Measurements from ENCODE around the gene ZDHHC3.
"Not testable (repeated sequence)": the region's sequence is repeated elsewhere in the genome, so short reads cannot be mapped to it uniquely, and the experiment has no call there.

Gene ZDHHC3

DNA sequence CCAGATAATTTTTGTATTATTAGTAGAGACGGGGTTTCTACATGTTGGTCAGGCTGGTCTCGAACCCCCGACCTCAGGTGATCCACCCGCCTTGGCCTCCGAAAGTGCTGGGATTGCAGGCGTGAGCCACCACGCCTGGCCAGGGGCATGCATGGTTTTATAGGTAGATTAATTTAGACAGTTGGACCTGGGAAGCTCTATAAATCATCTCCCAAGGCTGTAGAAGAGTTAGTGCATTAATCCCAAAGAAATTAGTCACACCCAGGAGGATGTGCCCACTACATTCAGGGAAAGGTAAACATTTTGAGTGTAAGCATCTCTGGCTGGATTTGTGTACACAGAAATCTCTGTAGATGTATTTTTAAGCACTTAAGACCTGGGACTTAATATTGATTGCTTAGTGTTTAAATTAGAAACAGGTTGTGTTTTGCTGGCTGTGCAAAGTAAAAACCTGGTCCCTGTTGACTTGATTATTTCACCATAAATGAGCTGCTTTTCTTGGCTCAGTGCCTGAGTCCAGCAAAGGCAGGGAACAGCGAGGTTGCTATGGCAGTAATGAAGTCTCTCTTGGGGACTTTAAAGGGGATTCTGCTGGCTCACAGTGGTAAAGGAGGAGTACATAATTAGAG, 19.3 kb upstream of the ZDHHC3 start:
- no peak for DNase-seq

GRCh38 chr3:44993471-44994205, 17.7 kb upstream of the ZDHHC3 start:
- peak; percentile 80 for DNase-seq

GRCh38 chr3:44992555-44993470, 16.8 kb upstream of the ZDHHC3 start:
- no peak for DNase-seq

GRCh38 chr3:44991326-44991725, 15.4 kb upstream of the ZDHHC3 start:
- DNase-seq, result no peak

DNA sequence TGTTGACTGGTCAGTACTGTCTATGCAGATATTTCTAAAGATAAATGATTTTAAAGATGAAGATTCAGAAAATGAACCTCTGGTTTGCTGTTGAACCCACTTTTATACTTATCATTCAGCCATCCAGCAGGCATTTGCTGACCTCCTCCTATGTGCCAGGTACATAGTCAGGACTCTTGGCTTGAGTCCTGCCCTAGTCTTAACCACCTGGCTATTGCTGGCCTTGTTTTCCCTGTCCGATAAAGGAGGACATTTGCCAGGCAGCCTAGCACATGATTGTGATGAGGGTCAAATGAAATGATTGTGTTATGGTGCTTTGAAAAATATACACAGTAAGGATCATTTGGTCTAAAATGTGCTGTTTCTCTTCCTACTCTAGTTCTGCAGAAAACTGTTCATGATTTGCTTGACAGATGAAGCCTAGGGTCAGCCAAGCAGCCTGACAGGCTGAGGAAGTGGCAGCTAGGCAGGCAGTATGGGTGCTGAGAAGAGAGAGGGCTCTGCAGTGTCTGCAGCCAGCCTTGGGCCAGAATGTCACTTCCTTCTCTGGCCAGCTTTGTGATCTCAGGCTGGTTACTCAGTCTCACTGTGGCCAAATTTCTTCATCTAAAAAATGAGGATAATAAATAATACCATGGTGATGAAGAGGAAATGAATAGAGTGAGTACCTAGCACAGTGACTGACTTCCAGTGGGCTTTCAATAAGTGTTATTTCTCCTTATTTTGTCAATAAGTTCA, 13.8 kb upstream of the ZDHHC3 start:
- DNase-seq, result no peak

DNA sequence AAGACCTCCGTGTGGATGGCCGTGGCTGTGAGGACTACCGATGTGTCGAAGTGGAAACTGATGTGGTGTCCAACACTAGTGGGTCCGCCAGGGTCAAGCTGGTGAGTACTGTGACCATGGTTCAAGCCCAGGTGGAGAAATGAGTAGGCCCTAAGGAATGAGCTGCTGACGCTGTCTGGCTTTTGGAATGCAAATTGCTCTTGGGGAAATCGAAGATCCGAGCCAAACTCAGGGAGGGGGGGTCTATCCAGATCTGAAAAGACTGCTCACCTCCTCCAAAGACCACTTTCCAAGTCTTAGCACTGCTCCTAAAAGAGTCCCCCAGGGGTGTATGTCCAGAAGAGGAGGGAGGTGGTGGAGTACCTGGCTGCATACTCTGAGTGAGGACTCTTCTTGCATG, 13.2 kb upstream of the ZDHHC3 start:
- DNase-seq, result no peak

DNA sequence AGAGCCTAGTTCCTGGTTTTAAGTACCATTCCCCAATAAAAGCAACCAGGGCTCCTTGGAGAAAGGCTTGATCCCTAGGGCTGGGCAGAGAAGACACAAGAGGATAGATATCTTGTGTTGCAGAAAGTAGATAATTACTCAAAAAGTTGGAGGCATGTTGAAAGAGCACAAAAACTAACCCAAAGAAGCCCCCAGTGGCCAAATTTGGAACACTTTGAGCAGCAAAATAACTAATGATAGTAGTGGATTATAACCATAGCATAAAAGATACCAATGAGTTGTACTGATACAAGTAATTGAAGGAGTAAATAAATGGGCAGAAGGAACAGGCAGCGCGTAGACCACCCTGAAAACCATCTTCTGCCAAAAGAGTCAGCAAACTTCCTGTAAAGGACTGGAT, 12.1 kb upstream of the ZDHHC3 start:
- no peak for DNase-seq

- no peak for DNase-seq
Observed at GRCh38 chr3:44987332-44987731, 11.4 kb upstream of the ZDHHC3 start.

DNA sequence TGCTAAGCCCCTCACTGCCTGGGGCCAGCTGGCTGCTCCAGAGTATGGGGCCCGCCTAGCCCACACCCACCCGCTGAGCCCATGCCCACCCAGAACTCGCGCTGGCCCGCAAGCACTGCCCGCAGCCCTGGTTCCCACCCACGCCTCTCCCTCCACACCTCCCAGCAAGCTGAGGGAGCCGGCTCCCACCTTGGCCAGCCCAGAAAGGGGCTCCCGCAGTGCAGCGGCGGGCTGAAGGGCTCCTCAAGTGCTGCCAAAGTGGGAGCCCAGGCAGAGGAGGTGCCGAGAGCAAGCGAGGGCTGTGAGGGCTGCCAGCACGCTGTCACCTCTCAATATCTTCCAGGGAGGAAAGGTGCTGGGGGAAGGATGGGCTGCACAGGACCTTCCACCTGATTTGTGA, 10.4 kb upstream of the ZDHHC3 start:
- DNase-seq, result not testable (repeated sequence)

DNA sequence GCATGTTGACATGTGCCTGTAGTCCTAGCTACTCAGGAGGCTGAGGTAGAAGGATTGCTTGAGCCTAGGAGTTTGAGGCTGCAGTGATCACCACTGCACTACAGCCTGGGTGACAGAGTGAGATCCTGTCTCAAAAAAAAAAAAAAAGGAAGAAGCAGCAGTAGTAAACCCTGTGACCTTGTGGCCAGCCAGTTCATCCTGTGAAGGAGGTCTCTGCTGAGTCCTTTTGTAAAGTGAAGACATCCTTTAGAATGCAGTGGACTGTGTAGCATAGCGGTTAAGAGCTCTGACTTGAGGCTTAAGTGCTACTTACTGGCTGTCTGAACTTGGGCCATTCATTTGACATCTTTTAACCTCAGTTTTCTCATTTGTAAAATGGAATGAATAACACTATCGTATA, 8.4 kb upstream of the ZDHHC3 start:
- no peak for DNase-seq

- no peak for DNase-seq
Observed at GRCh38 chr3:44983484-44983941, 7.5 kb upstream of the ZDHHC3 start.

GRCh38 chr3:44982817-44983216, 6.8 kb upstream of the ZDHHC3 start:
- DNase-seq, result no peak

GRCh38 chr3:44981751-44982150, 5.8 kb upstream of the ZDHHC3 start:
- DNase-seq, result no peak

- DNase-seq, result peak; percentile 57
Observed at GRCh38 chr3:44981220-44981619, 5.2 kb upstream of the ZDHHC3 start.

DNA sequence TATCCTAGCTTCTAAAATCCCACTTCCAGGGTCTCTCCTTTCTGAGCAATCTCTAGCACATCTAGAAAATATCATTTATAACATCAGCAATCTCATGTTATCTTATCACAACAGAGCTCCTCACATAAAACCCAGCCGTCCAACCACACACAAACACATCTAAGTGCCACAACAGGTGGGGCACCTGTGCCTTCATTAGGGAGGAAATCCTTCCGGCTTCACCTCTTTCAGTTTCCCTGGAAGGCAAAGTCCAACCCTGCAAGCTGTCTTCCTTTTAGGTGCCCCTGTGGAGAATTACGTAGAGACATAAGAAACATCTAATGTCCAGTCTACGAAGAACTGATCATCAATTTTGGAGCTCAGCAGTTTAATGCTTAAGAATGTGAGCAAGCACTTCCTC, 1.6 kb downstream of the ZDHHC3 start:
- no peak for DNase-seq

DNA sequence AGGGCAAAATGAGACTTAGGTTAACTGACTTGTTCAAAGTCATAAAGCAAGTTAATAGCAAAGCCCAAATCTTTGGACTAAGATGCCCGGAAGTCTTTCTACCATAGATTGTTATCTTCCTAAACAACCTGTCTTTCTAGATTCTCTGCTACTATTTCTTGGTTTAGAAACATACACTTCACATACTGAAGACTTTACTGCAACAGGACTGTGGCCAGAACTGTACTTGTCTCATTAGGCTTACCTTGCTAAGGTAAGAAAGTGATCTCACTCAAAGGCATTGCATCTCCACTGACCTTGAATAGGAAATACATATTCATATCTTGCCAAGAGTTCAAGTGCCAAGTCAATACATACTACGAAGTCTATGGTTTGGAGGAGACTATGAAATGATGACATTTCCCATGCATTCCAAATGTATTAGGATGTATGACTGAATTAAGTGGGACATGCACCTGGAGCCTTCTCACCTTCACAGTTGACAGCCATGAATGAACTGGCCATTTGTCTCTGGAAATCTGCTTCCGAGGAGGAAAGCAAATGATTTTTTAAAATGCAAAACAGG, 5.0 kb downstream of the ZDHHC3 start:
- DNase-seq, result no peak

DNA sequence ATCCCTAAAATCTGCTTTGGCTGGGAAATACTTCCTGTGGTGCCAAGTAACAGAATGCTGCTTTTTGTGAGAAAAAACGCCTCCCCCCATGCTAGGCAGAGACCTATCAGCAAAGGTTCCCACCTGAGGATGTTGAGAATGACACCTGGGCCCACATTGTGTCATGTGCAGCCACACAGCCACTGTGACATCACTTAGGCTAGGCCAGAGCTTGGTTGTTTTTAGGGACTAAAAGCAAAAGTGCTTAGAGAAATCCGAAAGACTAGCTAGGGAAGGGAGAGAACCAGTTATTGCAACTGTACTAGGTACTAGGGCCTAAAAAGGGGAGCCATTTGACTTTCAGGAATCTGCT, 6.2 kb downstream of the ZDHHC3 start:
- DNase-seq, result no peak

DNA sequence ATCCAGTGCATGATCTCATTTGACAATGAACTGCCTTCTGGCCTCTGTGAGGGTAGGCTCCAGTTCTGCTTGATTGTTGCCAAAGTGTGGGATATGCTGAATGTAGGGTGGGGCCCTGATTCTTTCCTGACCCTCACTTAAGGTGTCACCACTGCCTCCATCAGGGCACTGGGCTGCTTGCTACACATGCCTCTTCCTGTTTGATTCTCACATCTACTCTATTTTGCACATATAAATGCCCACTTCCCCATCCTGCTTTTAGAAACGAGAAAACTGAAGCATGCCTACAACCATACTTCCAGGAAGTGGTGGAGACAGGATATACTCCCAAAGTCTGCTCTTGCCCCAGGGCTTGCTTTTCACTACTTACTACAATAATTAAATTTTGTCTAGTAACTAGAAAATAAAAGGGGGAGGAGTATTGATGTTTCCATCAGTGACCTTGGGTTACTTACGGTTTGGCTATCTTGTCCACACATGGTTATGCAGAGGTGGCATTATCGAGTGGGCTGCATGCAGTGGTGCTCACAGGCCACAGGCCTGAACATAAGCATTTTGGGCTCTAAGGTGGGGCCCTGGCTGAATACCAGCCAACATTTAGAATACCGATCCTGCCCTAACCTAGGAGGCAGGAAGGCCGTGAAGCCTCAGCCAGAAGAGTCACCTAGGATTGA, 6.7 kb downstream of the ZDHHC3 start:
- DNase-seq, result no peak

- no peak for DNase-seq
Observed at GRCh38 chr3:44968447-44968858, 7.5 kb downstream of the ZDHHC3 start.

DNA sequence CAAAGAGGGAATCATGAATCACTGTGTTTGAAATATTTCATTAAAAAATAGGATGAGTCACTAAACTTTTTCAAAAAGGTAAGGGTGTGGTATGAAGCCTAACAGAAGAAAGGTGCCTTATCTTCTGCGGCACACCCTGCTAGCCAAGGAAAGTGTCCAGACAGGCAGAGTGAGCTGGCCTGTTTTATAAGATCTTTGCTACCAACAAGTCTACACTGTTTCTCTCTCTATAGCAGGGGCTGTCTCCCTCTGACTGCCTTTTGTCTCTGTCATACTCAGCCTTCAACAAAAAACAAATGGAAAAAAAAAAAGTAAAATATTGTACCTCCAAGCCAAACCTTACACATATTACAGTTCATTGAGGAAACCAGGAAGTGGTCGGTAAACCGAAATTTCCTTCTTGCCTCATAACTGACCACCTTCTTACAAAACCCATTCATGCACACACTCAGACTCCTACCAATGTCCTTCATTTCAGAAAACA, 9.1 kb downstream of the ZDHHC3 start:
- DNase-seq, result peak; percentile 14

GRCh38 chr3:44965165-44965564, 10.8 kb downstream of the ZDHHC3 start:
- no peak for DNase-seq

Measured in NCI-H226 (cell line).